Uterus (tissue), 4 donors: ENCODE results near the gene BDH2. TPM values are rescaled to one million over a fixed set of nuclear protein-coding genes. Genes with fewer than 3 reads are reported as not detected.

ENCODE experiments used
- DNase-seq, 2 donors: peaks; one replicate each; pipeline ENCODE4 v3.0.0-alpha.2; 2019 to 2020
- H3K27ac ChIP-seq, 2 donors: fragments of 200-600 bp; sonication (generic); 1 replicate in 1 of 2; 2 replicates in 1 of 2; pipeline ENCODE4 v1.5.1; 2016 to 2018
- H3K27me3 ChIP-seq, 2 donors: fragments of 200-600 bp; sonication (generic); one replicate each; pipeline ENCODE4 v1.5.1; 2018 to 2019; ENCODE audit warnings: control low read depth in 1 of 2
- H3K36me3 ChIP-seq, 2 donors: fragments of 200-600 bp; sonication (generic); one replicate each; pipeline ENCODE4 v1.5.1; 2019; ENCODE audit warnings: control low read depth in 1 of 2
- H3K4me1 ChIP-seq, 2 donors: fragments of 200-600 bp; sonication (generic); one replicate each; pipeline ENCODE4 v1.5.1; 2018 to 2019; ENCODE audit warnings: control low read depth in 1 of 2
- H3K4me3 ChIP-seq, 2 donors: fragments of 200-600 bp; sonication (generic); 1 replicate in 1 of 2; 2 replicates in 1 of 2; pipeline ENCODE4 v1.5.1; 2018 to 2019; ENCODE audit warnings: mild to moderate bottlenecking in 1 of 2
- H3K9me3 ChIP-seq, 2 donors: fragments of 200-600 bp; sonication (generic); one replicate each; pipeline ENCODE4 v1.5.1; 2019; ENCODE audit warnings: control low read depth in 1 of 2
- CTCF ChIP-seq, 4 experiments: fragments of 200-600 bp in 2 of 4; fragments of 450-650 bp in 2 of 4; sonication (generic) in 2 of 4; IDR thresholded peaks; one replicate each; pipeline ENCODE4 v1.5.1; 2016 to 2019; ENCODE audit warnings: antibody characterized with exemption in 4 of 4, mild to moderate bottlenecking in 2 of 4, moderate library complexity in 1 of 4
- POLR2A ChIP-seq, 2 donors: fragments of 450-650 bp; IDR thresholded peaks; one replicate each; pipeline ENCODE4 v1.6.1; 2016; ENCODE audit warnings: antibody characterized with exemption in 2 of 2, mild to moderate bottlenecking in 1 of 2, moderate library complexity in 1 of 2
- intact Hi-C: fragments of 100-400 bp; cut with DNase I; formaldehyde crosslinking; loops from one replicate; pipeline ENCODE4 v1.15.1; 2023; ENCODE audit warnings: low total_unique reads
- total RNA-seq, 4 donors: library from RNA; depleted of rRNA in 3 of 4; stranded (reverse); fragments of >200 nt in 3 of 4; gene quantifications; one replicate each; pipeline versions ENCODE4 v1.1.0 to v1.2.4, GENCODE V29; 2014 to 2023
- donor health status: DM: yes; HTN: yes; CAD: no.

BDH2 gene
- total RNA-seq, 4 donors from 2014 or later: 39.7 to 96.7 (median 78.1) TPM

- Histone ChIP-seq H3K4me1 (peaks cover 0 to 8% of the 10 kb centered on the region in 2 donors), H3K27ac (peak overlapping the region; percentile 89 to 93), H3K9me3 (no peaks in the 10 kb centered on the region), H3K4me3 (peak overlapping the region; percentile 59 to 75), H3K36me3 (no peaks in the 10 kb centered on the region), H3K27me3 (no peaks in the 10 kb centered on the region)
- intact Hi-C loops: no loop called here
- TF ChIP-seq CTCF (IDR thresholded peaks at IDR 0.05) (no peak), POLR2A (IDR thresholded peaks at IDR 0.05) (no peak)
- peak; percentile 64 to 67 for DNase-seq
These were observed 23.5 kb downstream of the BDH2 start for GRCh38 chr4:103075894-103076746.

GRCh38 chr4:103075435-103075893 lies 24.2 kb downstream of the BDH2 start:
- peak overlapping the region; percentile 59 to 75 for H3K4me3 ChIP-seq
- no peaks in the 10 kb centered on the region for H3K27me3 ChIP-seq
- intact Hi-C loops: no loop called here
- no peak for TF ChIP-seq CTCF (IDR thresholded peaks at IDR 0.05)
- no peak for TF ChIP-seq POLR2A (IDR thresholded peaks at IDR 0.05)
- no peaks in the 10 kb centered on the region for H3K9me3 ChIP-seq
- H3K4me1 ChIP-seq: peaks cover 0 to 8% of the 10 kb centered on the region in 2 donors
- peak overlapping the region; percentile 89 to 93 for H3K27ac ChIP-seq
- no peak for DNase-seq
- no peaks in the 10 kb centered on the region for H3K36me3 ChIP-seq

GRCh38 chr4:103074744-103075434 lies 24.7 kb downstream of the BDH2 start:
- H3K4me3 ChIP-seq: peak overlapping the region in 1 of 2 donors; percentile 75
- intact Hi-C loops: no loop called here
- no peaks in the 10 kb centered on the region for H3K9me3 ChIP-seq
- peaks cover 0 to 8% of the 10 kb centered on the region in 2 donors for H3K4me1 ChIP-seq
- no peaks in the 10 kb centered on the region for H3K36me3 ChIP-seq
- H3K27me3 ChIP-seq: no peaks in the 10 kb centered on the region
- no peak for DNase-seq
- peak overlapping the region; percentile 89 to 93 for H3K27ac ChIP-seq
- no peak for TF ChIP-seq POLR2A (IDR thresholded peaks at IDR 0.05)
- no peak for TF ChIP-seq CTCF (IDR thresholded peaks at IDR 0.05)

- TF ChIP-seq CTCF (IDR thresholded peaks at IDR 0.05) (no peak), POLR2A (IDR thresholded peaks at IDR 0.05) (no peak)
- Histone ChIP-seq H3K27ac (no peak overlapping the region), H3K4me3 (no peak overlapping the region), H3K27me3 (no peaks in the 10 kb centered on the region), H3K4me1 (peaks cover 0 to 8% of the 10 kb centered on the region in 2 donors), H3K36me3 (no peaks in the 10 kb centered on the region), H3K9me3 (no peaks in the 10 kb centered on the region)
- intact Hi-C loops: no loop called here
- DNase-seq: no peak
These were observed 25.7 kb downstream of the BDH2 start for GRCh38 chr4:103073792-103074438.
